Measurements from ENCODE around the gene PLD3.

DNA sequence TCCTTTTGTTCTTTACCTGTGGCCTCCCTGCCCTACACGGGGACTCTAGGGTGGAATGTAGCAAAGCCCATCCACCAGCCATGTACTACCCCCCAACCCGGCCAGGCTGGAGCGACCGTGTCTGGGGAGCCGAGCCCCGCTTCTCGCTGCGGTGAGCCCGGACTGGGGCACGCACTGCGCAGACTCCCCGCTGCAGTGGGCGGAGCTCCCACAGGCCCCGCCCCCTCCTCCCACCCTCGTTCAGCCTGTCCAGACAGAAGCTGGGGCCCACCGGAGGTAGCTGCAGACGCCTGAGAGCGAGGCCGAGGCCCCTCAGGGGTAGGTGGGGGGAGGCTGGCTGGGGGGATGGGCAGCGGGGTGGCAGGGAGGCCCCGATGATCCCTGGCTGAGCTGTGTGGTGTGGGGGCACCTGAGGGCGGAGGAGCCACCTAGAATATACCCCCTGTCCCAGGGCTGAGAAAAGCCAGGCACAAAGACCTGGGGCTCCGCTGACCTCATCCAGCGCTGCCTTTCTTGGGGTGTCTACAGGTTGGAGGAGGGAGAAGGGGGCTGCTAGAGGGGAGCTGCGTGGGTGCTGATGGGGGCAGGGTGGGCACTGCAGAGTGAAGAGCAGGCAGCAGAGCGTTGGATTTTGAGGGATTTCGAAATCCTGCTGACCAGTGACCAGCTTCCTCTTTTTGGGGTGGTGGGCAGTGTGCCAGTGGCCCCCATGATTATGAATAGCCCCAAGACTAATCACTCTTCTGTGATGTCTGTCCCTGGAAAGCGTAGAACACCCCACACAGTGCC lies 17.3 kb downstream of the PLD3 start:
- TF ChIP-seq TAF1 (IDR thresholded peaks at IDR 0.05; ENCODE audit: borderline replicate concordance, low read depth, low read length) (no peak), POLR2AphosphoS5 (IDR thresholded peaks at IDR 0.05; ENCODE audit: low read depth, low read length) (no peak)
